ENCODE measurements around the gene ETV3.
"Not testable (repeated sequence)": the region's sequence is repeated elsewhere in the genome, so short reads cannot be mapped to it uniquely, and the experiment has no call there.

The ETV3 gene

GRCh38 chr1:157173900-157174410 is 35.8 kb upstream of the ETV3 start:
- Histone ChIP-seq H4K20me1 (ENCODE audit: low read depth, low read length) (no peaks in the 10 kb centered on the region), H3K9me2 (replicated peaks; ENCODE audit: insufficient read depth, low read length) (no peaks in the 10 kb centered on the region), H3K4me2 (ENCODE audit: low read depth, low read length, poor library complexity, severe bottlenecking) (no peak overlapping the region), H3K9me3 (ENCODE audit: insufficient read depth, low read length) (no peaks in the 10 kb centered on the region), H3K36me3 (ENCODE audit: low read length) (no peaks in the 10 kb centered on the region), H3K4me3 (ENCODE audit: insufficient read depth, low read length, poor library complexity, severe bottlenecking) (no peak overlapping the region), H3K27ac (ENCODE audit: low read depth, low read length) (no peak overlapping the region), H3K27me3 (ENCODE audit: low read length) (no peaks in the 10 kb centered on the region), H3K9ac (ENCODE audit: low read length) (no peak overlapping the region), H3F3A (ENCODE audit: insufficient read depth) (no peaks in the 10 kb centered on the region), H2AFZ (ENCODE audit: low read depth, low read length, severe bottlenecking) (no peak overlapping the region), H3K79me2 (ENCODE audit: insufficient read depth, low read length) (no peaks in the 10 kb centered on the region)
- TF ChIP-seq EZH2phosphoT487 (conservative IDR thresholded peaks at IDR 0.05; ENCODE audit: low read length), result no peak
- TF ChIP-seq CTCF (IDR thresholded peaks at IDR 0.05; ENCODE audit: insufficient read depth, low read length, poor library complexity, severe bottlenecking), result no peak

- H3K36me3 ChIP-seq (ENCODE audit: low read length); H3K27me3 ChIP-seq (ENCODE audit: low read length); H3K27ac ChIP-seq (ENCODE audit: low read depth, low read length); H3F3A ChIP-seq (ENCODE audit: insufficient read depth); H4K20me1 ChIP-seq (ENCODE audit: low read depth, low read length); H2AFZ ChIP-seq (ENCODE audit: low read depth, low read length, severe bottlenecking); H3K79me2 ChIP-seq (ENCODE audit: insufficient read depth, low read length); H3K9me3 ChIP-seq (ENCODE audit: insufficient read depth, low read length); H3K4me2 ChIP-seq (ENCODE audit: low read depth, low read length, poor library complexity, severe bottlenecking); H3K4me3 ChIP-seq (ENCODE audit: insufficient read depth, low read length, poor library complexity, severe bottlenecking); H3K9ac ChIP-seq (ENCODE audit: low read length); H3K9me2 ChIP-seq (replicated peaks; ENCODE audit: insufficient read depth, low read length): not testable (repeated sequence)
Measured at GRCh38 chr1:157173241-157173640, 35.0 kb upstream of the ETV3 start.

GRCh38 chr1:157172591-157172990 is 34.4 kb upstream of the ETV3 start:
- not testable (repeated sequence) for H3F3A ChIP-seq (ENCODE audit: insufficient read depth); H3K4me3 ChIP-seq (ENCODE audit: insufficient read depth, low read length, poor library complexity, severe bottlenecking); H3K9me2 ChIP-seq (replicated peaks; ENCODE audit: insufficient read depth, low read length); H4K20me1 ChIP-seq (ENCODE audit: low read depth, low read length); H3K27me3 ChIP-seq (ENCODE audit: low read length); H3K79me2 ChIP-seq (ENCODE audit: insufficient read depth, low read length); H3K4me2 ChIP-seq (ENCODE audit: low read depth, low read length, poor library complexity, severe bottlenecking); H2AFZ ChIP-seq (ENCODE audit: low read depth, low read length, severe bottlenecking); H3K36me3 ChIP-seq (ENCODE audit: low read length); H3K9me3 ChIP-seq (ENCODE audit: insufficient read depth, low read length); H3K9ac ChIP-seq (ENCODE audit: low read length); H3K27ac ChIP-seq (ENCODE audit: low read depth, low read length)

GRCh38 chr1:157171903-157172503 is 33.8 kb upstream of the ETV3 start:
- not testable (repeated sequence) for H3F3A ChIP-seq (ENCODE audit: insufficient read depth); H3K27me3 ChIP-seq (ENCODE audit: low read length); H3K27ac ChIP-seq (ENCODE audit: low read depth, low read length); H3K36me3 ChIP-seq (ENCODE audit: low read length); H3K9me3 ChIP-seq (ENCODE audit: insufficient read depth, low read length); H3K9me2 ChIP-seq (replicated peaks; ENCODE audit: insufficient read depth, low read length); H3K4me3 ChIP-seq (ENCODE audit: insufficient read depth, low read length, poor library complexity, severe bottlenecking); H3K79me2 ChIP-seq (ENCODE audit: insufficient read depth, low read length); H3K4me2 ChIP-seq (ENCODE audit: low read depth, low read length, poor library complexity, severe bottlenecking); H4K20me1 ChIP-seq (ENCODE audit: low read depth, low read length); H2AFZ ChIP-seq (ENCODE audit: low read depth, low read length, severe bottlenecking); H3K9ac ChIP-seq (ENCODE audit: low read length)
